ENCODE data around the gene TAX1BP3.

DNA sequence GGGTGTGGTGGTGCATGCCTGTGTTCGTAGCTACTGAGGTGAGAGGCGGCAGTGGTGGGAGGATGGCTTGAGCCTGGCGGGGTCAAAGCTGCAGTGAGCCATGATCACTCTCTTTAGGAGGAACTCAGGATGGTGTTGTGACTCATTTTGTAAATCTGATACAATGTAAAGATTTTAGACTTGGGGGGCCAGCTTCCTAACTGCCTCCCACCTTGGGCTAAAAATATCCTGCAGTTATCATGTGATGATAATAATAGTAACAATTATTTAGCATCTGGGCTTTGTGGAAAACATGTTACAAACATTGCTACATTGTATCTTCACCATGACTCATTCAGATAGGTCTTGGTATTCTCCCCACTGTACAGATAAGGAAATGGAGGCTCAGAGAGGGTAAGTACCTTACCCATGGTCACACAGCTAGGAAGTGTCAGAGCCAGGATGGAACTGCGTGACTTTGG, 24.5 kb downstream of the TAX1BP3 start:
- TF ChIP-seq, protein P1, sequence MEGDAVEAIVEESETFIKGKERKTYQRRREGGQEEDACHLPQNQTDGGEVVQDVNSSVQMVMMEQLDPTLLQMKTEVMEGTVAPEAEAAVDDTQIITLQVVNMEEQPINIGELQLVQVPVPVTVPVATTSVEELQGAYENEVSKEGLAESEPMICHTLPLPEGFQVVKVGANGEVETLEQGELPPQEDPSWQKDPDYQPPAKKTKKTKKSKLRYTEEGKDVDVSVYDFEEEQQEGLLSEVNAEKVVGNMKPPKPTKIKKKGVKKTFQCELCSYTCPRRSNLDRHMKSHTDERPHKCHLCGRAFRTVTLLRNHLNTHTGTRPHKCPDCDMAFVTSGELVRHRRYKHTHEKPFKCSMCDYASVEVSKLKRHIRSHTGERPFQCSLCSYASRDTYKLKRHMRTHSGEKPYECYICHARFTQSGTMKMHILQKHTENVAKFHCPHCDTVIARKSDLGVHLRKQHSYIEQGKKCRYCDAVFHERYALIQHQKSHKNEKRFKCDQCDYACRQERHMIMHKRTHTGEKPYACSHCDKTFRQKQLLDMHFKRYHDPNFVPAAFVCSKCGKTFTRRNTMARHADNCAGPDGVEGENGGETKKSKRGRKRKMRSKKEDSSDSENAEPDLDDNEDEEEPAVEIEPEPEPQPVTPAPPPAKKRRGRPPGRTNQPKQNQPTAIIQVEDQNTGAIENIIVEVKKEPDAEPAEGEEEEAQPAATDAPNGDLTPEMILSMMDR (IDR thresholded peaks at IDR 0.05): no peak
- TF ChIP-seq REST (IDR thresholded peaks at IDR 0.05; ENCODE audit: insufficient read depth in 1 of 2, low read depth in 2 of 2, low read length in 1 of 2) (no peak), SIN3A (IDR thresholded peaks at IDR 0.05; ENCODE audit: borderline replicate concordance, insufficient read depth, low read depth, low read length) (no peak), TCF7L2 (IDR thresholded peaks at IDR 0.05; ENCODE audit: low read depth, low read length) (no peak)
